RKO (cell line): ENCODE data around the gene MAMDC2.
"Not testable (repeated sequence)": the region's sequence is repeated elsewhere in the genome, so short reads cannot be mapped to it uniquely, and the experiment has no call there.

ENCODE experiments used
- DNase-seq: peaks from one replicate; pipeline ENCODE4 v3.0.0-alpha.2; 2016; ENCODE audit warnings: low spot score

The MAMDC2 gene

GRCh38 chr9:70036641-70037040 lies 7.0 kb upstream of the MAMDC2 start:
- no peak for DNase-seq

DNA sequence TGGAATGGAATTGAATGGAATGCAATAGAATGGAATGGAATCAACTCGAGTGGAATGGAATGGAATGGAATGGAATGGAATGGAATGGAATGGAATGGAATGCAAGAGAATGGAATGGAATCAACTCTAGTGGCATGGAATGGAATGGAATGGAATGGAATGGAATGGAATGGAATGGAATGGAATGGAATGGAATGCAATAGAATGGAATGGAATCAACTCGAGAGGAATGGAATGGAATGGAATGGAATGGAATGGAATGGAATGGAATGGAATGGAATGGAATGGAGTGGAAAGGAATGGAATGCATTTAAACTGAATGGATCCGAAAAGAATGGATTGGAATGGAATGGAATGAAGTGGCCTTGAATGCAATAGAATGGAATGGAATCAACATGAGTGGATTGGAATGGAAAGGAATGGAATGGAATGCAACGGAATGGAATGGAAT lies 5.5 kb upstream of the MAMDC2 start:
- not testable (repeated sequence) for DNase-seq

DNA sequence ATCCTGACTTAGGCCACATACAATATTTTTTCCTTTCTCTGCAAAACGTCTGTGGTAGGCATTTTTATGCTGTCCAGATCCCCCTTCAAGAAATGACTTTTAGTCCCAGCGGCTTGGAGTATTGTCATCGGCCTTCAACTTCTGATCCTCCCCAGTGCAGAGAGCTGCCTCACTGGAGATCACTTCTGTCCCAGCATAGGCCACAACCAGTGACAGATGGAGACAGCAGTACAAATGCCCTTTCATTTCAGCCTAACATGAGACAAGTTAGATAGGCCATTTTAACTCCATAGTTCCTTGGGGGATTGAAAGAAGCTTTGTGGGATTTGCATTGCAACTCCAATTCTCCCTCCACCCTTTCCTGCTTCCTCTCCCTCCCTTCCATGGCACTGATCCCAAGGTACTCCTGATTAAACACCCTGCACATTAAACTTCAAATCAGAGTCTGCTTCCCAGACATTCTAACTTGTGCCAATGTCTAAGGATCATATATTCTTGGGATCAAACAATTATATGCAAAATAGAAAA lies 3.2 kb upstream of the MAMDC2 start:
- DNase-seq = no peak

GRCh38 chr9:70042461-70043215 lies 1.0 kb upstream of the MAMDC2 start:
- no peak for DNase-seq

GRCh38 chr9:70043285-70043684 lies 363 bp upstream of the MAMDC2 start:
- no peak for DNase-seq

GRCh38 chr9:70044490-70045307 lies 1.1 kb downstream of the MAMDC2 start:
- DNase-seq = no peak

GRCh38 chr9:70045452-70045851 lies 1.8 kb downstream of the MAMDC2 start:
- DNase-seq = no peak

GRCh38 chr9:70046274-70047070 lies 2.8 kb downstream of the MAMDC2 start:
- DNase-seq = no peak

DNA sequence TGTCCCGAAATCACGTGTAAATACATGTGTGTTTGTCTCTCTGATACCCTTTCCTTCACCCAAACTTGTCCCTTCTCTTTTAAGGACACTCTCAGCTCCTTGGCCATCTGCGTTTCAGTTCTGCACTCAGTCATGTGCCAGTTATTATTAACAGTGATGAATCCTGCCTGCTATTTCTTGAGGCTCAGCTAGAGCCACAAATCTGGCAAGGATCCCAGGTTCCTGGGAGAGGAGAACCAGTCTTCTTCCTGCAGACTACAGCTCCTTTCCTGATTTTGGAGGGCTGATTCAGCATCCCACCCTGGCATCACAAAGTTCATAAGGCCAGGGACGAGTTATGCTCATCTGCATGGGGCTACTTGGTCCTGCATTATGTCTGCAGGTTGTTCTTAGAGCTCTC lies 5.6 kb downstream of the MAMDC2 start:
- no peak for DNase-seq

DNA sequence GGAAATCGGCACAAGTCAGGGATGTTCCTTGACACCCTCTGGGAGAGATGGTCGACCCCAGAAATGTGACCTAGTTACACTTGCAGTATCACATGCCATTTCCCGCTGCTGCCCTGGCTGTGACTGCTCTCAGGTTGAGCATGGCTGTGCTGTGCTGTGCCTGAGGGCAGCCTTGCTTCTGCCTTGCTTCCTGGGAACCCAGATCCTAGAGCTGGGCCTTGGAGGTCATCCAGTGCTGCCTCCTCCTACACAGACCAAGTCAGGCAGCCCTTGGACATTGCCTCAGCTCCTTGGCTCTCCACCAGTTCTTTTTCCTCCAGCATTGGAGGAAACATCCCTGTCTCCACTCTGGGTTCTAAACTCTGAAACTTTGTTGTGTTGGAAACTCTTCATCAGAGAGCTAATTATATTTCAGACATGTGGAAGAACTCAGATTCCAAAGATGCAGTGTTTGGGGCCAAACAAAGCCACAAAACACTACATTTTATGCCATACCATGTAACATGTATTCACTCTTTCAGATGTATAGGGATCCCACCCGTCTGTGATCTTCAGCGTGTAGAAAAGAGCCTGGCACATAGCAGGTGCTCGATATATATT lies 6.1 kb downstream of the MAMDC2 start:
- no peak for DNase-seq

DNA sequence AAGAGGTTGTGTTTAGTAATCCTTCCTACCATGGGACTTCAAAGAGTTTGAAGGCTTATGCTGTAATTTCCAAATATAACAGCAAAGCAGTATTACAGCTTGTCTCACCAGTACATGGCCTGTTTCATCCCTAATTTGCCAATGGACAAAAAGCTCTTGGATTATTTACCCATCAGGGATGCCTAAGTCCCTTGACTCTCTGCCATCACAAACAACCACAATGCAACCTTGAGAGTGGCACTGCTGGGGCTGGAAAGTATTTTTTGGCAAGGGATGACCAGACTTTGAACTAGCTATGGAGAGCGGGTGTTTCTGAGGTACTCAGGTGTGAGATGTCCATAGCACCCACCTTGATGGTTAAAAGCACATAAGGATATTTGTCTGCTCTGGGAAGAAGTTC lies 9.1 kb downstream of the MAMDC2 start:
- no peak for DNase-seq

DNA sequence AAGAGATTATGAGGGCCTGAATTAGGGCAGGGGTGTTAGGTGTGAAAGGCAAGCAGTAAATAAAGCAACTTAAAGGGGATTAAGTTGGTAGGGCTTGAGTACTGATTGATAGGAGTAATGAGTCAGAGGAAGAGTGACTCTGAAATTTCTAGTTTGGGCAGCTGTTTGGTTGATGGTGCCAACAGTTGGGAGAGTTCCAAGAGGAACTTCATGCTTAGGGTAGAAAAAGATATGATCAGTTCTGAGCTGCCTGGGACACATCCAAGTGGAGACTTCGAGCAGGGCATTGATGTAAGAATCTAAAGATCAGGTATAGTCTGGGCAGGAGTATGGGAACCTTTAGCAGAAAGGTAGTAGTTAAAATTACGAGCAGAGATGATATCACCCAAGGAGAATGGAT lies 10.2 kb downstream of the MAMDC2 start:
- DNase-seq = peak; percentile 28

DNA sequence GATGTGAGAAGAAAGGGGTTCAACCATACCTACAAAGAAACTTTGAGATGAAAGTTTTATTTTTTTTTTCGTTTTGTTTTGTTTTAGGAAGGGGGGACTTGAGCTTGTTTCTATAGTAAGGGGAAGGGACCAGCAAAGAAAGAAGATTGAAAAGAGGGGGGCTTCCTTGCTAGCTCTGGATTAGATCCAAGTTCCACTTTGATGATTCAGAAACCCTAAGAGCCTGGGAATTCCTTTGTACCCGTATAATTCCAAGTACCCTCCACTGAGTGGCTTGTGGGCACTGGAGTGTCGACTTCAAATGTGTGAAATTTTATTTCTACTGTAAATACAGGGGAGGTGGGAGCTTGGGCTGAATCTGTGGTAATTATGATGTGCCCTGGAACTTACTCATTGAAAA lies 10.9 kb downstream of the MAMDC2 start:
- DNase-seq = no peak

GRCh38 chr9:70055406-70056210 lies 12.0 kb downstream of the MAMDC2 start:
- no peak for DNase-seq

- DNase-seq = no peak
These were observed 12.7 kb downstream of the MAMDC2 start for GRCh38 chr9:70056211-70056944.

GRCh38 chr9:70058569-70059116 lies 15.0 kb downstream of the MAMDC2 start:
- no peak for DNase-seq

- DNase-seq = no peak
These were observed 16.7 kb downstream of the MAMDC2 start for GRCh38 chr9:70060148-70060882.

DNA sequence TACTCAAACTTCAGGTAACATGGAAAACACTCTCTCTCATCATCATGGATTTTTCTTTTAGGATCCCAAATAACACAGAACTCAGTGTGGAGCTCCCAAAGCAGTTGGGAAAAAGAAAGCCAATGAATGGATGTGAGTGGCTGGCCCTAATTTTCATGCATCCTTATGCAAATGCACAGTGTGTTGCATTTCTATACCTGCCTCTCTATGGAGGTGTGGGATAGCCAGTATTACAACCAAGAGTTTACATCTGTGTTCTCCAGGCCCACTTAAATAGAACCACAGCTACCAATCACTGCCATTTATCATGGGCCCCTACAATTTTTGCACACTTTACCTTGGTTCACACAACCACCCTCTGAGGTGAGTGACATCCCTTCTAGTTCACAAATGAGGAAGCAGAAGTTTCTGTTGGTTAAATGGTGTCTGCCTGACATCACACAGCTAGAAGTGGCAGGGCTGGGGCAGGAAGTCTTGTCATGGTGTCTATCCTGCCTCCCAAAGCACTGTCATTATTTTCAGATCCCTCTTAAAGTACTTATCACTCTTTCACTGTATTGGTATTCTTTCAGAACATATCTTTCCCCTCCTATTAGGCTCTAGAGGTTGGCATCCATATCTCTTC lies 17.3 kb downstream of the MAMDC2 start:
- no peak for DNase-seq

GRCh38 chr9:70061776-70062175 lies 18.1 kb downstream of the MAMDC2 start:
- peak; percentile 7 for DNase-seq
